NCI-H524 (cell line): Measurements from ENCODE around the gene PARVA.

Experiments used
- DNase-seq, 2 experiments: peaks; one replicate each; lab custom pipeline; 2025; lab: John Stamatoyannopoulos, UW

The PARVA gene

GRCh38 chr11:12546660-12547059, 169.3 kb downstream of the PARVA start:
- DNase-seq: peak; percentile 79 to 90

- DNase-seq: no peak
These were observed 170.7 kb downstream of the PARVA start for GRCh38 chr11:12547953-12548650.

GRCh38 chr11:12552692-12553091, 175.3 kb downstream of the PARVA start:
- no peak for DNase-seq

GRCh38 chr11:12554122-12554521, 176.8 kb downstream of the PARVA start:
- DNase-seq: no peak

- DNase-seq: no peak
These were observed 178.8 kb downstream of the PARVA start for GRCh38 chr11:12556155-12556554.

- DNase-seq: no peak
These were observed 179.5 kb downstream of the PARVA start for GRCh38 chr11:12556788-12557384.

GRCh38 chr11:12559011-12559410, 181.6 kb downstream of the PARVA start:
- DNase-seq: no peak

GRCh38 chr11:12560362-12560761, 183.0 kb downstream of the PARVA start:
- no peak for DNase-seq

- no peak for DNase-seq
These were observed 183.5 kb downstream of the PARVA start for GRCh38 chr11:12560861-12561260.

- no peak for DNase-seq
These were observed 186.6 kb downstream of the PARVA start for GRCh38 chr11:12564012-12564411.

GRCh38 chr11:12565406-12565805, 188.0 kb downstream of the PARVA start:
- DNase-seq: no peak

GRCh38 chr11:12567746-12568460, 190.5 kb downstream of the PARVA start:
- no peak for DNase-seq

GRCh38 chr11:12569499-12570425, 192.4 kb downstream of the PARVA start:
- no peak for DNase-seq

GRCh38 chr11:12573707-12574485, 196.5 kb downstream of the PARVA start:
- no peak for DNase-seq

- peak; percentile 65 to 76 for DNase-seq
These were observed 200.6 kb downstream of the PARVA start for GRCh38 chr11:12577725-12578644.

GRCh38 chr11:12581416-12581815, 204.0 kb downstream of the PARVA start:
- no peak for DNase-seq

GRCh38 chr11:12581923-12582322, 204.6 kb downstream of the PARVA start:
- peak; percentile 53 to 78 for DNase-seq
